IPS DF 19.7 (cell line): Measurements from ENCODE around the gene FGFRL1.
"Not testable (repeated sequence)": the region's sequence is repeated elsewhere in the genome, so short reads cannot be mapped to it uniquely, and the experiment has no call there.

ENCODE experiments used
- DNase-seq: peaks from one replicate; pipeline ENCODE4 v3.0.0-alpha.2; 2013; ENCODE audit warnings: low read depth, low spot score

FGFRL1 gene

DNA sequence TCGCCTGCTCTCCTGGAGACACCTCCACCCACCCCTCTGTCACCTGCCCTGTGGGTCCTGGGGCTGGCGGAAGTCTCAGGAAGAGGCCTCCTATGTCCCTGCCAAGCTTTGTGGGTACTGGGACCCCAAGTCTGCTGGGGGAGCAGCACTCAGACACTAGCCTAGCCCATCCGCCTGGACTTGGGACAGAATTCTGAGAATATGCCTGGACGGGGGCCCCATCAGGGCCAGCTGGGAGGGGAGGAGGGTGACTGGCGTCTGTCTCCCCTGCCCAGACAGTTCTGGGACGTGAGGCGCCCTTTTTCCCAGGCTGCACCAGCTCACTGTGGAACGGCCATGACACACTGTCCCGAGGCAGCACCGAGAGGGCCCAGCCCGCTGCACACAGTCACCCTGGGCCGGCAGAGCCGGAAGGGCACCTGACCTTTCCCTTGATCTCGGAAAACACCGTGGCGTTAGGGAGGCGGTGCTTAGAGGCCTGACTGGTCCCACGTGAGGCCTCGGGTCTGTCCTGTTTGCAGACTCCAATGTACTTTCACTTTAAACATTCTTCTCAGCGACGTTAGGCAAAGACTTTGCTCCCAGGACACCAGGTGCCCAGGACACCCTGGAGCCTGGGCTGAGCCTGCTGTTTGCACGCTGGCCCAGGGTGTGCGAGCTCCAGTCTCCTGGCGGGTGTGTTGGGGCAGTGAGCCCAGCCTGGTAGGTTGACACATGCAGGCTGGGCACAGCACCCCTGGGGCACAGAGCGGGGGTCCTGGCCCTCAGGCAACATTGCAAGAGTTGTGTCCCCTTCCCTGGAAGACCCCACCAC, 18.9 kb upstream of the FGFRL1 start:
- no peak for DNase-seq

- no peak for DNase-seq
Measured at GRCh38 chr4:993111-994029, 18.1 kb upstream of the FGFRL1 start, which contains the start of gene SLC26A1. TSS of gene SLC26A1 (minus strand) at chr4:993404. CDS start at chr4:991703, 1,701 bp downstream.

DNA sequence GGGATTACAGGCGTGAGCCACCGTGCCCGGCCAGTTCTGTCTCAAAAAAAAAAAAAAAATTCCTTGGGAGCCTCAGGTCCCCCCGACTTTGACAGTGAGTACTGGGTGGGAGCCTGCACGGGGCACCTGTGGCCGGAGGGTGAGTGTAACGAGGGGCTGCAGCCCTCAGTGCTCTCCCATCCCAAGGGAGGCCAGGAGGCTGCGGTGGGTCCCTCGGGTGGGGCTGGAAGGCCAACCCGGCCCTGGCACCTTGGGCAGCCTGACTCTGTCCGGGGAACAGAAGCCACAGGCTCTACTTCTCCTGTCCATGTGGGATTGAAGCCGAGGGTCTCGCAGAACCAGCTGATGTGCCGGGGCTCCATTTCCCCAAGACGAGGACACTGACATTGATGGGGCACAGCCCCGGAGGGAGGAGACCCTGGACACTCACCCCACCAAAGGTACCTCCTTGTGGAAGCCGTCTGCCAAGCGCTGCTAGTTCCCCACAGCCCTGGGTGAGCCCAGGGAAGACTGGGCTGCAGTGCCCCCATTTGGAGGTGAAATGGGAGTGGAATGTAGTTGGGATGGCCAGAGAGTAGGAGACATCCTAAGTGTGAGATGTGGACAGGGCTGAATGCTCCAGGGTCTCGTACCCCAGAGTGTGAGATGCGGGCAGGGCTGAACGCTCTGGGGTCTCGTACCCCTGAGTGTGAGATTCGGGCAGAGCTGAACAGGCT, 16.0 kb upstream of the FGFRL1 start:
- DNase-seq, result no peak

GRCh38 chr4:996030-996996, 15.1 kb upstream of the FGFRL1 start:
- no peak for DNase-seq

- no peak for DNase-seq
Measured at GRCh38 chr4:996997-997374, 14.4 kb upstream of the FGFRL1 start.

DNA sequence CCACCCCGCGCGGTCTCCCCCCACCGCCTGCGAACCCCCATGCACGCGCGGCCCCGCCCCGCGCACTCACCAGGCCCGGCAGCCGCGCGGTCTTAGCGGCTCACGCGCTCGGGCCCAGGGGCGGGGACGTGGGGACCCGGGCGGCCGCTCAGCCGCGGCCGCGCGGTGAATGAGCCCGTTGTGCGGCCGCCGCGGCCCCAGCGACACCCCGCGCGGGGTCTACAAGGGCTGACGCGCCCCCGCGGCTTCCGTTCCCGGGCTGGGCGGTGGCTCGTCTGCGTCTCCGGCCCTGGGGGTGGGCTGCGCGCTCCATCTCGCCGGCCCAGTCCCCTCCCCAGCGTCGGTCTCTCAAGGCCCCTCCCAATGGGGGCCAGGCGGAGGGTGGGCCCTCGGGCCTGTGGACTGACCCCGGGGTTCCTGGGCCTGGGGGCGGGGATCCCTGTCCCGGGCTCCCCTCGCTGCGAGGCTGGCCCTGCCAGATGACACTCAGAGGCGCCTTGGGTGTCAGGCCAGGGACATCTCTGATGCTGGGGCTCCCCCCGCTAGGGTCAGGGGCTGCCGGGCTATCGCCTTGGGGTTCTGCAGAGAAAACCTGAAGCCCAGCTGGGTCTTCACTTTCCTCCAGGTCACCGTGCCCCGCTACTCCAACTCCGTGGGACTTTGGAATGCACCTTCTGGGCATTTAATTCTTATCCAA, 13.9 kb upstream of the FGFRL1 start:
- no peak for DNase-seq

DNA sequence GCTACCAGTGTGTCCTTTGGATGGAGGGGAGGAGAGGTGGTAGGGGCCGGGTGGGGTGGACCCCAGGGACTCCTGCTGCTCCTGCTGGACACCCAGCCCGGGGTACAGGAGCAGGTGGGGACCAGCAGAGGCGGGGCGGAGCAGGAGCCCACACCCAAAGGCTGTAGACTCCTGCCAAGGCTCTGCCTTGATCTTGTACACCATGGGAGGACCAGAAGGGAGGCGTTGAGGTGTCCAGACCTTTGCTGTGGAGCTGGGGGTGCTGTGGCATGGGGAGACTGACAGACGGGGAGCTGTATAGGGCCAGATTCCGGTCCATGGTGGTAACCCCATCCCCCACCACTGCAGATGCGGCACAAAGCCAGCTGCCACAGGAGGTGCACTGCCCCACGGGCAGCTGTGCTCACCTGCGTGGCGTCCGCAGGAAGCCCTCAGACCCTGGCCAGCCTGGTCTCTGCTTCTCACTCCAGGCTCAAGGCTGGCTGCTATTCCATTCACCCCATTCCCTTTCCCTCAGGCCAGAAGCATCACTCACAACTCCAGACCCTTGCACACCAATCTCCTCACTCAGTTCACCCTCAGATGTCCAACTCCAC, 13.2 kb upstream of the FGFRL1 start:
- no peak for DNase-seq

DNA sequence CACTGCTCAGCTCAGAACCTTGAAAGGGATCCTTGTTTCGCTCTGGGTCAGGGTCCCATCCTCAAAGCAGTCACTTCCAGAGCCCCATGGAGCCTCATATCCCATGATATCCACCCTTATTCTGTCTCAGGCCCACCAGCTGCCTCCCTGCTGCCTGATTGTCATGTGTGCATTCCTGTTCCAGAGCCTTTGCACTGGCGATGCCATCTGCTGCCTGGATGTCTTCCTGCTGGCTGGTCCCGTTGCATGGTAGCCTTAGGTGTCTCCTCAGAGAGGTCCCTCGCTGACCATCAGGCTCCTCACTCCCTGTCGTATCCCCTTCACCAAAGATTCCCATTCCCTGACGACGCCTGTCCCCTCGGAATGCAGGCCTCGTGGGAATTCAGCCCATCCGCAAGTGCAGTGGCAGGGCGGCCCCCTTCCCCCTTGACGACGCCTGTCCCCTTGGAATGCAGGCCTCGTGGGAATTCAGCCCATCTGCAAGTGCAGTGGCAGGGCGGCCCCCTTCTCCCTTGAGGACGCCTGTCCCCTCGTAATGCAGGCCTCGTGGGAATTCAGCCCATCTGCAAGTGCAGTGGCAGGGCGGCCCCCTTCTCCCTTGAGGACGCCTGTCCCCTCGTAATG, 12.1 kb upstream of the FGFRL1 start:
- not testable (repeated sequence) for DNase-seq

DNA sequence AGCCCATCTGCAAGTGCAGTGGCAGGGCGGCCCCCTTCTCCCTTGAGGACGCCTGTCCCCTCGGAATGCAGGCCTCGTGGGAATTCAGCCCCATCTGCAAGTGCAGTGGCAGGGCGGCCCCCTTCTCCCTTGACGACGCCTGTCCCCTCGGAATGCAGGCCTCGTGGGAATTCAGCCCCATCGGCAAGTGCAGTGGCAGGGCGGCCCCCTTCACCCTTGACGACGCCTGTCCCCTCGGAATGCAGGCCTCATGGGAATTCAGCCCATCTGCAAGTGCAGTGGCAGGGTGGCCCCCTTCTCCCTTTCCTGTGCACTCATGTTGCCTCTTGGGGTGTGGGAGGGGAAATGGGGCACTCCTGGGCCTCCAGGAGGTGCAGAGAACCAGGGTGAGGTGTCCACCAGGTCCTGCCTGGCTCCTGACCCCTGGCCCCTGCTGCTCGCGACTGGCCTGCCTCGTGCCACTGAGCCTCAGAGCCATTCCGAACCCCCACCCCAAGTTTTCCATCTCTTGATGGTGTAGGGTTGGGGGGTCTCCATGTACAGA, 11.5 kb upstream of the FGFRL1 start:
- no peak for DNase-seq

- no peak for DNase-seq
Measured at GRCh38 chr4:1000686-1001260, 10.7 kb upstream of the FGFRL1 start.

DNA sequence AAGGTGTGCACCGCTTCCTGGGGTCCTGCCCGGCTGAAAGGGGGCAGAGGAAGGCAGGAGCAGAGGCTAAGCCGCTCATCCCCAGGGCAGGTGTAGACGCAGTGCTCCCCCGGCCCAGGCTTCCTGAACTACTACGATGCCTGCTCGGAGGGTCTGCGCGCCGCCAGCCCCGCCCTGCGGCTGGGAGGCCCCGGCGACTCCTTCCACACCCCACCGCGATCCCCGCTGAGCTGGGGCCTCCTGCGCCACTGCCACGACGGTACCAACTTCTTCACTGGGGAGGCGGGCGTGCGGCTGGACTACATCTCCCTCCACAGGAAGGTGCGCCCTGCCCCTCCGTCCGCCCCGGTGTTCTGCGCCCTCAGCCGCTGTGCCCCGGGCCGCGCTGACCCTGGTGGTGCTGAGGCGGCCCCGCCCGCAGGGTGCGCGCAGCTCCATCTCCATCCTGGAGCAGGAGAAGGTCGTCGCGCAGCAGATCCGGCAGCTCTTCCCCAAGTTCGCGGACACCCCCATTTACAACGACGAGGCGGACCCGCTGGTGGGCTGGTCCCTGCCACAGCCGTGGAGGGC, 9.8 kb upstream of the FGFRL1 start:
- no peak for DNase-seq

GRCh38 chr4:1002131-1002630, 9.2 kb upstream of the FGFRL1 start:
- no peak for DNase-seq

DNA sequence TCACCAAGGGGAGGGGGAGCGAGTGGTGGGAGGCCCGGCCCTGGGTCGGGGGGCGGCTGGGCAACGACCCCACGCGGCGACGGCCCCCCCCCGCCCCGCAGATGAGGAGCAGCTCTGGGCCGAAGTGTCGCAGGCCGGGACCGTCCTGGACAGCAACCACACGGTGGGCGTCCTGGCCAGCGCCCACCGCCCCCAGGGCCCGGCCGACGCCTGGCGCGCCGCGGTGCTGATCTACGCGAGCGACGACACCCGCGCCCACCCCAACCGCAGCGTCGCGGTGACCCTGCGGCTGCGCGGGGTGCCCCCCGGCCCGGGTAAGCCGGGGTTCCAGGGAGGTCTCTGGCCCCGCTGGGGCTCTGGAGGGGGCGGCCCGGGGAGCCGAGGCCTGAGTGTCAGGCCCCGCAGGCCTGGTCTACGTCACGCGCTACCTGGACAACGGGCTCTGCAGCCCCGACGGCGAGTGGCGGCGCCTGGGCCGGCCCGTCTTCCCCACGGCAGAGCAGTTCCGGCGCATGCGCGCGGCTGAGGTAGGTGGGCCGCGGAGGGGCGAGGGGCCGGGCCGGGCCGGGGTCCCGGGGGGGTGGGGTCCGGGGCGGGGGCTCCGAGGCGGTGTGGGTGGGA, 8.7 kb upstream of the FGFRL1 start:
- DNase-seq, result no peak

DNA sequence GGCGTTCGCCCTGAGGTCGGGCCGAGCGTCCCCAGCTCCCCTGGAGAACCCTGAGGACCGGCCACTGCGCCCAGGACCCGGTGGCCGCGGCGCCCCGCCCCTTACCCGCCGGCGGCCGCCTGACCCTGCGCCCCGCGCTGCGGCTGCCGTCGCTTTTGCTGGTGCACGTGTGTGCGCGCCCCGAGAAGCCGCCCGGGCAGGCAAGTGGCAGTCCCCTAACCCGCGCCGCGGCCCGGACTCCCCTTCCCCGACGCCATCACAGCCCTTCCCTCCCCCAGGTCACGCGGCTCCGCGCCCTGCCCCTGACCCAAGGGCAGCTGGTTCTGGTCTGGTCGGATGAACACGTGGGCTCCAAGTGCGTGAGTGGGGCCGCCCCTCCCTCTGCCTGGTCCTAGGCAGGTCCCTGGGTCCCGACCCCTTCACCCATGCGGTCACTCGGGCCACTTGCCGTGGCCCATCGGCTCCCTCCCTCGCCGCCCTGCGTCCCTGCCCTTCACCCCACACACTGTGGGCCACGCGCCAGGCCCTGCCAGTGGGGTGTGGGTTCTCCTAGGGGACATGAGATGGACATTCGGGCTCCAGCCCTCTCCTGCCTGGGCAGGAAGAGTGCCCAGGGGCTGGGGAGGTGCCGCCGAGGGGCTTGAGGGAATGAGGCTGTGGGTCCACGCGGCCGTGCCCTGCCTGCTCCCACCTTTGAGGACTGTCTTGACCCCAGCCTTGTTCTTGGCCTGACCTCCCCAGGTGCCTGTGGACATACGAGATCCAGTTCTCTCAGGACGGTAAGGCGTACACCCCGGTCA, 8.0 kb upstream of the FGFRL1 start:
- DNase-seq, result no peak

DNA sequence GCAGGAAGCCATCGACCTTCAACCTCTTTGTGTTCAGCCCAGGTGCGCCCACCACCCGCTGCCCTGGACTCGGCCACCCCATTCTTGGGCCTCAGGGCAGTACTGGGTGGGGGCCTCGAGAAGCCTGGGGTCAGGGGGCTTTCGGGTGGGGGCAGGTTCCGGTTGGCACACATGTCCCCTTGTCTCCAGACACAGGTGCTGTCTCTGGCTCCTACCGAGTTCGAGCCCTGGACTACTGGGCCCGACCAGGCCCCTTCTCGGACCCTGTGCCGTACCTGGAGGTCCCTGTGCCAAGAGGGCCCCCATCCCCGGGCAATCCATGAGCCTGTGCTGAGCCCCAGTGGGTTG, 7.4 kb upstream of the FGFRL1 start:
- DNase-seq, result no peak

- DNase-seq, result no peak
Measured at GRCh38 chr4:1004557-1005485, 6.6 kb upstream of the FGFRL1 start.
